Psoas muscle (tissue), 8 donors: Measurements from ENCODE around the gene GATA3. TPM values are rescaled to one million over a fixed set of nuclear protein-coding genes. Genes with fewer than 3 reads are reported as not detected.

Experiments
- ATAC-seq, 4 donors: fragments of 200-7000 bp; cut with Tn5 transposase; one replicate each; pipeline ENCODE4 v1.9.1; 2020; ENCODE audit warnings: moderate library complexity in 3 of 4, mild to moderate bottlenecking in 2 of 4
- DNase-seq, 2 donors: peaks; one replicate each; pipeline ENCODE4 v3.0.0-alpha.2; 2020
- H3K27ac ChIP-seq: fragments of 200-600 bp; one replicate; pipeline ENCODE4 v1.8.0; 2022
- H3K27me3 ChIP-seq, 3 donors: fragments of 200-600 bp in 1 of 3; one replicate each; pipeline versions ENCODE4 v1.6.1 to v1.8.0; 2013 to 2022; ENCODE audit warnings: low read length in 2 of 3, mild to moderate bottlenecking in 2 of 3, moderate library complexity in 1 of 3; ENCODE audit not compliant: insufficient read depth in 3 of 3
- H3K36me3 ChIP-seq, 2 donors: fragments of 200-600 bp in 1 of 2; one replicate each; pipeline versions ENCODE4 v1.6.1 to v1.8.0; 2013 to 2022; ENCODE audit warnings: low read depth in 1 of 2, mild to moderate bottlenecking in 1 of 2, moderate library complexity in 1 of 2; ENCODE audit not compliant: insufficient read depth in 1 of 2
- H3K4me1 ChIP-seq: fragments of 200-600 bp; one replicate; pipeline ENCODE4 v1.8.0; 2022
- H3K4me3 ChIP-seq: fragments of 200-600 bp; one replicate; pipeline ENCODE4 v1.8.0; 2022; ENCODE audit warnings: mild to moderate bottlenecking
- H3K9me3 ChIP-seq: fragments of 200-600 bp; one replicate; pipeline ENCODE4 v1.8.0; 2022
- CTCF ChIP-seq: fragments of 200-600 bp; IDR thresholded peaks from one replicate; pipeline ENCODE4 v1.8.0; 2022; ENCODE audit warnings: antibody characterized with exemption
- WGBS, 3 donors: extraction: QIAGEN DNeasy Blood & Tissue Kit; methylation state at CpG; one replicate each; pipeline versions ENCODE4 v1.1.6 to v1.1.7; 2013; 5-methylcytosine and 5-hydroxymethylcytosine counted together
- intact Hi-C, 2 donors: fragments of 100-400 bp; cut with DNase I; formaldehyde crosslinking; loops; one replicate each; pipeline versions ENCODE4 v1.11.0 to v1.14.2; 2022
- polyA plus RNA-seq, 3 donors: library from polyadenylated mRNA; stranded (reverse); fragments of 200-250 nt; gene quantifications; one replicate each; pipeline ENCODE4 v1.2.3, GENCODE V29; 2013
- total RNA-seq, 4 donors: library from RNA; stranded (reverse); fragmentation: NEBNext Ultra II Directional in 2 of 4; extraction: Animal tissue kit (Norgen Biotek cat#: 25700) in 2 of 4; gene quantifications; one replicate each; pipeline versions ENCODE4 v1.2.1 to v1.2.4, GENCODE V29; 2021 to 2023
- donor health status: healthy with polysubstance abuse.
- donor health status: DM: no; HTN: no; CAD: no; lungs with moderate emphysema.
- donor health status: Bipolar disorder and iron deficiency.
- donor health status: healthy.
- donor health status: DM: yes; HTN: yes; CAD: no.
- donor health status: DM: no; HTN: no; CAD: no.
- donor health status: DM: no; HTN: no; CAD: no.
- donor health status: DM: yes; HTN: yes; CAD: no.

The GATA3 gene
- total and polyA plus RNA-seq, 7 donors = 0.64 to 1.8 (median 0.74) TPM

- DNase-seq (no peak), ATAC-seq (no peak)
- Histone ChIP-seq H3K27me3 (peaks cover 0 to 100% (median 49%) of the 10 kb centered on the region in 3 donors), H3K4me3 (peak overlapping the region; percentile 63), H3K36me3 (no peaks in the 10 kb centered on the region), H3K4me1 (peaks cover 37% of the 10 kb centered on the region), H3K9me3 (no peaks in the 10 kb centered on the region), H3K27ac (no peak overlapping the region)
- 8 to 12% (median 10%) methylated on average over 17 of the region's 17 CpGs for WGBS, 3 donors
- no peak for TF ChIP-seq CTCF
- intact Hi-C loops = no loop called here
Measured at GRCh38 chr10:8052956-8053445, 1.5 kb upstream of the GATA3 start.

GRCh38 chr10:8053446-8054243 is 843 bp upstream of the GATA3 start:
- Histone ChIP-seq H3K36me3 (no peaks in the 10 kb centered on the region), H3K4me3 (peak overlapping the region; percentile 63), H3K4me1 (peaks cover 37% of the 10 kb centered on the region), H3K9me3 (no peaks in the 10 kb centered on the region), H3K27ac (no peak overlapping the region), H3K27me3 (peaks cover 0 to 100% (median 52%) of the 10 kb centered on the region in 3 donors)
- WGBS, 3 donors = 1 to 2% (median 1%) methylated on average over 48 to 60 of the region's 60 CpGs
- intact Hi-C loops = no loop called here
- TF ChIP-seq CTCF = peak; percentile 61
- ATAC-seq (peak; percentile 77 to 87 (median 84)), DNase-seq (peak; percentile 79 to 84)

- peaks cover 35% of the 10 kb centered on the region for H3K4me1 ChIP-seq
- no peaks in the 10 kb centered on the region for H3K36me3 ChIP-seq
- ATAC-seq (no peak), DNase-seq (no peak)
- H3K4me3 ChIP-seq = peak overlapping the region; percentile 63
- H3K27me3 ChIP-seq = peaks cover 0 to 98% (median 52%) of the 10 kb centered on the region in 3 donors
- intact Hi-C loops = no loop called here
- 0 to 2% (median 0%) methylated on average over 17 to 25 of the region's 25 CpGs for WGBS, 3 donors
- peak overlapping the region; percentile 16 for H3K27ac ChIP-seq
- H3K9me3 ChIP-seq = no peaks in the 10 kb centered on the region
- no peak for TF ChIP-seq CTCF
Measured at GRCh38 chr10:8054244-8054493, 319 bp upstream of the GATA3 start.

- ATAC-seq (no peak), DNase-seq (no peak)
- H3K27me3 ChIP-seq = peaks cover 0 to 97% (median 43%) of the 10 kb centered on the region in 3 donors
- H3K4me3 ChIP-seq = peak overlapping the region; percentile 63
- H3K4me1 ChIP-seq = peaks cover 26% of the 10 kb centered on the region
- peak overlapping the region; percentile 41 for H3K27ac ChIP-seq
- 11 to 17% (median 17%) methylated on average over 83 to 85 of the region's 85 CpGs for WGBS, 3 donors
- no peak for TF ChIP-seq CTCF
- H3K36me3 ChIP-seq = no peaks in the 10 kb centered on the region
- intact Hi-C loops = no loop called here
- no peaks in the 10 kb centered on the region for H3K9me3 ChIP-seq
Measured at GRCh38 chr10:8055420-8056349, 1.2 kb downstream of the GATA3 start.
